HG03097 (cell line): ENCODE results near the gene ADGB.

Experiments
- ATAC-seq: cut with Tn5 transposase; IDR thresholded peaks from one replicate; pipeline ENCODE4 v1.9.1; 2021; ENCODE audit not compliant: unreplicated experiment, low FRiP score

The ADGB gene

DNA sequence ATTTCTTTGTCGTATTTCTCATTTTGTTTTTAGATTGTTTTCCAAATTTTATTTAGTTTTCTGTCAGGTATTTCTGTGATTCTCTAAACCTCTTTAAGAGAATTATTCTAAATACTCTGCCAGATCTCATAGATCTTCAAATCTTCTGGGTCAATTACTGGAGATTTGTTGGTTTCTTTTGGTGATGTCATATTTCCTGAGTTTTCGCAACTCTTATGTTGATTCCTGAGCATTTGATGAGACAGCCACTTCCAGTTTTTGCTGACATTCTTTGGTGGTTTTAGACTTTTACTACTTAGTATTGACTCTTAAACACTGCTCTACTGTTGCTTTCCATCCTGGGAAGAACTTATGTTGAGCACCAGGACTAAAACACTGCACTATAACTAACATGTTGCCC is 21.9 kb downstream of the ADGB start:
- ATAC-seq = no peak

GRCh38 chr6:146628350-146628749 is 29.6 kb downstream of the ADGB start:
- no peak for ATAC-seq

DNA sequence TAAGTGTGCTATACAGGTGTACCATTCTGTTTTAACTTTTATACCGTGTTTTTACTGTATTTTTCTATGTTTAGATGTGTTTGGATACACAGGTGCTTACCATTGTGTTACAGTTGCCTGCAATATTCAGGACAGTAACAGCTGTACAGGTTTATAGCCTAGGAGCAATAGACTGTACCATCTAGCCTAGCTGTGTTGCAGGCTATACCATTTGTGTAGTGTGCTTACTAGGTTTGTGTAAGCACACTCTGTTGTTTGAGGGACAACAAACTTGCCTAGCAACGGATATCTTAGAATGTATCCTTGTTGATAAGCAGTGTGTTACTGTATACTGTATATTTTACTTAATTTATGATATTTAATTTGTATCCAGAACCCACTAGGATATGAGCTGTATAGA is 35.2 kb downstream of the ADGB start:
- no peak for ATAC-seq

GRCh38 chr6:146635165-146635564 is 36.4 kb downstream of the ADGB start:
- no peak for ATAC-seq

GRCh38 chr6:146636481-146636880 is 37.7 kb downstream of the ADGB start:
- no peak for ATAC-seq

GRCh38 chr6:146642921-146643320 is 44.1 kb downstream of the ADGB start:
- ATAC-seq = no peak

GRCh38 chr6:146650799-146651481 is 52.2 kb downstream of the ADGB start:
- ATAC-seq = no peak

DNA sequence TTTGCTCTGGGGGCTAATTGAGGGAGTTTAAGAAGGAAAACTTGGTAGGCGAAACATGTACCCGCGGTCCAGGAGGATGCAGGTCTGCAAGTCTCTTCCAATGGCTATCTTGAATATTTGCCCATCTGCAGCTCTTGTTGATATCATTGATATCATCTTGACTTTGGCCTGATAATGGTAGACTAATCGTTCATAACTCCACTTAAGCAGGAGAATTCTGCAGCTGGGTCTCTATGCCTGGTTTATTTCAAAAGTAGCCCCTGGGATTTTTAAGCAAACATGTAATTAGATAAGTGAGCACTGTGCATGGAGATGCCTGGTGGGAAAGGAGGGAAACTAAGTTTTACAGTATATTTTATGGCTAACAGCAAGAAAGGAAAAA is 52.7 kb downstream of the ADGB start:
- no peak for ATAC-seq

DNA sequence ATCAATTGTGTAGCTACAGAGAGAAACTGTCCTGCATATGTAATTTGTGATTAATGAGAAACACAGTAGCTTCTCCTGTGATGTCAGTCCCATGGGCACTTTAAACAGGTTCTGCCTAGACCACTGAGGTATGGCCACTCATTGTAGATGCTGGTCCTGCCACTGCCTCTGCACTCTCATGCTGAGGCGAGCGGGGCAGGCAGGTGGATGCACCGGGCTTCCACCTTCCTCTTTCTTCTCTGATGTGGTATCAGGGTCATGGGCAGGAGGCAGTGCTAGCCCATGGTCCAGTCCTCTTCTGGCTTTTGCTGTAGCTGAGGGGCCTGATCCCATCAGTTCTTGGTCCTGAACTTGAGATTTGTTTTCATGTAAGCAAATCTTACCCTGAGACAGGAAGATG is 58.7 kb downstream of the ADGB start:
- no peak for ATAC-seq

GRCh38 chr6:146664871-146665360 is 66.1 kb downstream of the ADGB start:
- ATAC-seq = no peak

GRCh38 chr6:146666909-146667308 is 68.1 kb downstream of the ADGB start:
- ATAC-seq = no peak

- no peak for ATAC-seq
These were observed 71.4 kb downstream of the ADGB start for GRCh38 chr6:146670161-146670560.

GRCh38 chr6:146673069-146673468 is 74.3 kb downstream of the ADGB start:
- no peak for ATAC-seq

DNA sequence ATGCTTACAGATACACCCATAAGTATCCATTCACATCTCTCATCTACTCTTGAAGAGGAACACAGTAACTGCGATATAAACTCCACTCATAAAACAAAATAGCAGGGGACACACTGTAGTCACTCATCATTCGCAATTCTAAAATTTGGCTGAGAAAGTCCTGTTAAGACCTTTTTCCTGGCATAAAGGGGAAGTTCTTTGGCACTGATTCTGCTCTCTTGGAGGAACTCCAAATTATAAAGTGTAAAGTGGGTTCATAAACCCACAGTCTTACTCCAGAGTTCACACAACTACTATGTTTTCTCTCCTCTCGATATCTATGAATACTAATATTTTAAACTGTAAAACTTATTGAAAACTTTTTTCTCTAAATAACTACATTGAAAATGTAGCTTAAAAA is 80.6 kb downstream of the ADGB start:
- ATAC-seq = no peak

GRCh38 chr6:146682919-146683318 is 84.1 kb downstream of the ADGB start:
- no peak for ATAC-seq

GRCh38 chr6:146689806-146690205 is 91.0 kb downstream of the ADGB start:
- no peak for ATAC-seq

DNA sequence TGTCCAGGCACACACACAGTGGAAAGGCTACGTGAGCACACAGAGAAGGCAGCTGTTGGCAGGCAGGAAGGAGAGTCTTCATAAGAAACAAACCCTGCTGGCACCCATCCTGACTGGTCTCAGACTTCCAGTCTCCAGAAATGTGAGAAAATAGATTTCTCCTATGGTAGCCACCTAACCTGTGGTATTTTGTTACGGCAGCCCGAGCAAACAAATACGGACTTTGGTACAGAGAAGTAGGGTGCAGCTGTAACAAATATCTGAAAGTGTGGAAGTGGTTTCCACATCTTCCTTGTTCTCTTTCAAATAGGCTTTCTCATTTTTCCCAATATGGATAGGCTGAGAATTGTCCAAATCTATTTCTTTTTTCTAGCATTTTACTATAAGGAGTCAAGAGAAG is 94.6 kb downstream of the ADGB start:
- no peak for ATAC-seq

GRCh38 chr6:146697921-146698320 is 99.1 kb downstream of the ADGB start:
- ATAC-seq = no peak

DNA sequence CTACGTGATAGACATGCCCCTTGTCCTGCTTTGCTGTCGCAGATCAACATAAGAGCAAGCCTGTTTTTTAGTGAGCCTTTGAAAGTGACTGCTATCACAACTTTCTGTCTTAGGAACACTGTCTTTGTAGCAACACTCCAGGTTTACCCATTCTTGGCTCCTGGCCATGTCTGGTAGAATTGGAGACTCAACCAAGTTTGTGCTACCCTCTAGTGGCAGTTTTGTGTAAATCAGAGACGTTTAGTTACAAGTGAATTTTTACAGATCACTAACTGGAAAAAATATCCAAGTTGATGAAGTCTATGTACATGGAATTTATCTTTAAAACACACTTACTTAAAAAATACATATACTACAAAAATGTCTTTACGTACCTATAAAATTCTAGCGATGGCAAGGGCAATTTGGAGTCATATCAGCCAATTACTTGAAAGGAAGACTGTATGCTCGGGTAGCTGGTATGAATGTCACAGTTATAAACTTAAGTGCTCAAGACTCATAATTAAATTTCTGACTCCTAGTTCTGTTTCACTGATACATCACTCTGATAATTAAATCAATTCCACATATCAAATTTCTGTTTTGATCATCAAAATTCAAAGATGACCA is 101.4 kb downstream of the ADGB start:
- ATAC-seq = peak; percentile 62

DNA sequence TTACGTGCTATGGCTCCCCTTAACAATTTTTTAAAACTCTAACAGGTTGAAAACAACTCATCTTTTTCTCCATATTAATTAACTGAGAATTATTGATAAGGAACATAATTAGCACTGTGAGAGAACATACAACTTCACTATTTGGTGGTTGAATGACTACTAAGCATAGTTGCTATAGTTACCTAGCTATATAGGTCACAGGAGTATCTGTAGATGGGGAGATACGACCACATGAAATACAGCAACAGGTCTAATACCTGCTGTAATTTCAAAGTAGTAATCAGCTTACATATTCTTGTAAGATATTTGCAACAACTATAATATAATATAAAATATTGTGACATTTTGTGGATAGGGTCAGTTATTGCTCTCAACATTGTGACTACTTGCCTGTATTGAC is 102.9 kb downstream of the ADGB start:
- no peak for ATAC-seq

- ATAC-seq = no peak
These were observed 110.4 kb downstream of the ADGB start for GRCh38 chr6:146709036-146709622.

DNA sequence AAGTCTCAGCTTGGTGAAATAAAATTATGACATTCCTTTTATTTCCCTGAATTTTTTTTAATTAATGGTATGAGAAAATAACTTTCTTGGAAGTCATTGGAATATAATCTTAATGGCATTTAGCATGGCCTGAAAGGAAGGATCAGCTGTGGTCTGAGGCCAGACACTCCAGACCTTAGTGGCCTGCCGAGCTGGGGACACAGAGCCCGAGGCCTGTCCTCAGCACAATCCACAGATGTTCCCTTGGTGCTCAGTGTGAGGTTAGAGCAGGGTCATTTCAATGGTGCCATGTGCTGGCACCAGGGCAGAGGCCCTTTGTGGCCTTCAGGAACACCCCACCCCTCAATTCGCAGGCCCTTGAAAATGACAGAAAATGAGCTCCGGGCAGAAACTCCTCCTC is 120.6 kb downstream of the ADGB start:
- ATAC-seq = no peak
